GM21576 (cell line): Measurements from ENCODE around the gene SLC37A1.

Source experiments
- ATAC-seq: cut with Tn5 transposase; IDR thresholded peaks from one replicate; pipeline ENCODE4 v1.9.1; 2021; ENCODE audit warnings: mild to moderate bottlenecking, moderate library complexity; ENCODE audit not compliant: unreplicated experiment

Gene SLC37A1

DNA sequence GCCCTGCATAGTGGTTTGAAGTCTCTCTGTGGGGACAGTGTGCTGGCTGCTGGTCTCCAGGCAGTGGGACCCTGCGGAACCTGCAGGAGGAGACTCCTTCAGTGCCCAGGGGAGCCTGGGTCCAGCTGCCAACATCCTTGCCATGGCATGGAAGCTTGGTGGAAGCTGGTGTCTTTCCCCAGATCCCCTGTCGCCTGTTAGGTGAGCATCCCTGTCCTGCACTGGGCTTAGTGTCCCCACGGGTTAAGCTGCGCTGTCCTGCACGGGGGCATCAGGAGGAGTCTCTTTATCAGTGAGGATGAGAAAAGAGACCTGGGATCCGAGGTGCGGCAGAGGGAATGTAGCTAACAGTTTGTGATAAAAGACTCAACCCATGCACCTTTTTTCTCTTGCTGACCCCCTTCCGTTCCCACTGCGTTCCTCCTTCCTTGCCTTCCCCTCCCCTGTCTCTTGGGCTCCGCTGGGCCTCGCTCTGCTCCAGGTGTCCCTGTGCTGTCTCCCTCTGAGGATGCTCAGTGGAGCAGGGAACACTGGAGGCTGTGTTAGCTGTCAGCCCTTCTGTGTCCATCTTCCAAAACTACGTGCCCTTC is 59.3 kb downstream of the SLC37A1 start:
- no peak for ATAC-seq

DNA sequence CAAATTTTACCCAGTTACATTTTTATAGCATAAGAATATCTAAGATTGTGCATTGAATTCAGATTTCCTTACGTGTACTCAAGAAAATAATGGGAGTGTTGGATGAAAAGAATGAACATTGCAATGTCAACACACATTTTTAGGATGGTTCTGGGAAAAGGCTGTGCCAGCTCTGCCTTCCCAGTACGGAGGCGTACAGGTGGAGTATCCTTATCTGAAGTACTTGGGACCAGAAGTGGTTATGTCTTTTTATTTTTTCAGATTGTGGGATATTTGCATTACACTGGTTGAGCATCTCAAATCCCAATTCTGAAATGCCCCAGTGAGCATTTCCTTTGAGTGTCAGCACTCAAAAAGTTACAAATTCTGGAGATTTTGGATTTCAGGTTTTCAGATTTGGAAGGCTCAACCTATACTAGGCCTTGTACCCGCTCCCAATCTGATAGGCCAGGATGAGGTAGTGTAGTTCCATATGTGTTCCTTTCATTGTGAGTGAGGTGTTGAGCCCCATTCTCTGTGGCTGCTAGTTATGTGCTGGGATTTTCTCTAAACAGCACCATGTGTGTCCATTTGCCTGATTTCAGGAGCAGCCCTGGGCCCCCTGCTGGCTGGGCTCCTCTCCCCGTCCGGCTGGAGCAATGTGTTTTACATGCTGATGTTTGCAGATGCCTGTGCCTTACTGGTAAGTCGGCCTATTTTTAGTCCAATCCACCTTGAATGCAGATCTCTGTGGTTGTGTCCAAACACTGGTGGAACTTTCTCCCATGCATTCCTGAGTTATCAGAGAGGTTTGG is 60.8 kb downstream of the SLC37A1 start:
- no peak for ATAC-seq

- ATAC-seq, result no peak
Measured at GRCh38 chr21:42575111-42575510, 61.5 kb downstream of the SLC37A1 start.

DNA sequence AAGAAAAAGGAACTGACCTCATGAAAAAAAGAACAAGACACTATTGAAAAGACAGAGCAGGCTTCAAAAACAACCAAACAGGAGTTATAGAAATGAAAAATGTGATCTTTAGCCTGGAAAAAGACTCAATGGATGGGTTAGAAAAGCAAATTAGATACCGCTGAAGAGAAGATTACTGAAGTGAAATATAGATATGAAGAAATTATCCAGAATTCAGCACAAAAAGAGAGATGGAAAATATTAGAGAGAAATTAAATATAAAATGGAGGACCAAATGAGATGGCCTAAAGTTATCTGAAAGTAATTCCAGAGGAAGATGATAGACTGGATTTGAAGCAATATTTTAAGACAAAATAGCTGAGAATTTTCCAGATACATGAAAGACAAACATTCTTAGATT is 63.0 kb downstream of the SLC37A1 start:
- no peak for ATAC-seq

- ATAC-seq, result no peak
Measured at GRCh38 chr21:42578034-42578433, 64.4 kb downstream of the SLC37A1 start.

- ATAC-seq, result no peak
Measured at GRCh38 chr21:42578761-42579415, 65.2 kb downstream of the SLC37A1 start.

- no peak for ATAC-seq
Measured at GRCh38 chr21:42579456-42580075, 65.9 kb downstream of the SLC37A1 start.

DNA sequence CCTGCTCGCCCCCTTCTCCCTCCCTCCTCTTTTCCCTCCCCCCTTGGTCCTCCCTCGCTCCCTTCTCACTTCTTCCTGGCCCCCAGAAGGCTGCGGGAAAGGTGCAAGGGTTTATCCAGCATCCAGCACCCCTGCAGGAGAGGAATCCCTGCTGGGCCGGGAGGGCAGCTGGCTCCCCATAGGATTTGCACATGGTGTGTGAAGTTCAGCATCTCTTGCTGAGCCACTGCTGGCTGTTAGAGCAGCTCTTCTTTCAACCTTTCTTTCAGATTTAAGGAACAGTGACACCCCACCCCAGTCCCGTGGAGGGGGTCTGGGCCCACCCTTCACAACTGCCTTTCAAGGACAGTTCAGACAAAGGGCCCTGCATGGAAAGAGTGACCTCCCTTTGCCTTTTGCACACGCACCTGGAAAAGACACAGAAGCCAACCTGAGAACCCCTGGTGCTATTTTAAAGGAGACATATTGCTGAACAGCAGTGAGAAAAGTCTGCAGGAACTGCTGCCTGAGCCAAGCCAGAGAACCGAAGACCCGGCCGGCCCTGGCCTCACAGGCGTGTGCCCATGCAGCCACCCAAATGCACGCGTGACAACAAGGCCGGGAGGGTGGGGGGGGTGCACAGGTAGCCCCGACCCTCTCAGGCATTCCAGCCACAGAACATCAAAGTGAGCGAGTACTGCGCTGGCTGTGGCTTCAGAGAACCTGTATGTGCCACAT is 66.6 kb downstream of the SLC37A1 start:
- ATAC-seq, result no peak

- ATAC-seq, result no peak
Measured at GRCh38 chr21:42580793-42581321, 67.2 kb downstream of the SLC37A1 start.

DNA sequence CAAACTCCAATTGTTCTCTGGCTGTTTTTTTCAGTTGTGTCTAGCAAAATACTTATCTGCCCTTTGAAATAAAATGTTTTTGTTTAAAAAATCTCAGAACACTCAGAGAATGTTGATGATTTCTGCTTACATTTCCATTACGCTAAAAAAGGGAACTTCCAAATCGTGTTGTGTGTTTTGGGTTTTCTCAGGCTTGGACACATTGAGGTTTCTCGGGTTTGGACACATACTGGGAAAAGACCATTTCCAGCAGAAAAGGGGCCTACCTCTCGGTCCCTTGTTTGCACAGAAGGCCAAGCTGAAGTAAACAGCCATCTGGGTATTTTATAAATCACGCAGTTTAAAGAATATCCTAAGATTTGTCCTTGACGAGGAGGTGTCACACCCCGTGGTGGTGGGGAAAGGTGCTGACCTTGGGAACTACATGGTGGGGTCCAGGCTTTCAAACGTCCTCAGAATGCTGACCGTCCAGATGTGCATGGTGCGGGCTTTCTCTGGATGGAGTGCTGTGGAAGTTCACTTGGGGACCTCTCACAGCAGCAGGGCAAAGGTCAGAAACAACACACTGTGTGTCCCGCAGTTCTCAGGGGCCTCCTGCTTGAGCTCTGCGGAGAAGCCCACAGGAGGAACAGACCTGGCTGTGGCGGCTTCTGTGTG is 67.8 kb downstream of the SLC37A1 start:
- ATAC-seq, result no peak

DNA sequence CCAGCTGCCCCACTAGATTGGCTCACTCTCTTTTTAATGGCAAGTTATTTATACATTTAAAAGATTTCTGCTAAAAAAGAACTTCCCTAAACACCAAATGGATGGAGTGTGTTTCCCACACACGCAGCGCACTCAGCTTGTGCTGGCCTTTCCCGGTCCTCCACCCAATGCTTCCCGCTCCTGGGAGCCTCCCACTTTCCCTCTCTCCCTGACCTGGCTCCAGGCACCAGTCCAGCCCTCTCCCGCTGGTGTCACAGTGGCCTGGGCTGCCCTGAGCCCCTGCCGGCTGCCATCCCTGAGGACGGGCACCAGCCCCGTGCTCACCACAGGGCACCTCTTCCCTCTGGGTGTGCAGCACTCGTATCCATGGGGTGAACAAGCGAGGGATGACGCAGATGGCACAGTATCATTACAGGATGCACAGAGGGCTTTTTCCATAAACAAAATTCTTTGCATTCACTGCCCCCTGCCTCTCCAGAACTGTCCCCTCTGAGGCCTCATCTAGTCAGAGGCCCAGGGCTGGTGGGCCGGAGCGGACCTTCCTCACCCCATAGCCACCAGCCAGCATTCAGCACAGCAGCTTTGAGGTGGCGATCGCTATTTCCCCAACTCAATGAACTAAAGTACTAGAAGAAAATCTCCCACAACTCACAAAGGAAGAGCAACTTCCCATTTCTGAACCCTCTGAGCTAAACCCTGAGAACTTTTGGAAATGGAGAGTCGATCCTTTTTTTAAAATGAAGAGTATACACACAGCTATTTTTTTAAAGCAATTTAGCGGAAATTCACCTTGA is 68.5 kb downstream of the SLC37A1 start:
- ATAC-seq, result no peak

DNA sequence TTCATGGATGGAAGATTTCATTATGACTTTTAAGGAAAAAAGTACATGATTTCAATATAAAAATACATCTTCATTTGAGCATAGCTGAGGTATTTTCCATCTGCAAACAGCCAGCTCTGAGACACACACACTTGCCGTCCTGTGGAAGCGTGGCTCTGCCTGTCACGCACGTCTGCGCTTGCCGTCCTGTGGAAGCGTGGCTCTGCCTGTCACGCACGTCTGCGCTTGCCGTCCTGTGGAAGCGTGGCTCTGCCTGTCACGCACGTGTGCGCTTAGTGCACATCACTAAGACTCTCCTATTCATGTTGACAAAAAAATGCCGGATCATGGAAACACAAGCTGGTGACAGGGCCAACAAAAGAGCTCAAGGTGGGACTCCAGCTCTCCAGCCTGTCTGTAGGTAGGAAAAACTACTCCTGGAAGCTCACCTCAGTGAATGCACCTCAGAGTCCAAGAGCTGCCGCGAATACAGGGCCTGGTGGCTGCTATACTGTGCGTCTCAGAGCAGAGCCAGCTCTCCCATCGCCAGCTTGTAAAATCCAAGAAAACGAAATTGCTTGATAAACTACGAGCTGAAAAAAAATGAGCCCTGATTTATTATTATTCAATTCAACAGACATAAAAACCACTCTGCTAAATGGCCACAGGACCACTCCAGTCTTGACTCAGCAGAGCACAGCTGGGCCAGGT is 69.3 kb downstream of the SLC37A1 start:
- ATAC-seq, result no peak

GRCh38 chr21:42583477-42584295 is 70.0 kb downstream of the SLC37A1 start:
- no peak for ATAC-seq

DNA sequence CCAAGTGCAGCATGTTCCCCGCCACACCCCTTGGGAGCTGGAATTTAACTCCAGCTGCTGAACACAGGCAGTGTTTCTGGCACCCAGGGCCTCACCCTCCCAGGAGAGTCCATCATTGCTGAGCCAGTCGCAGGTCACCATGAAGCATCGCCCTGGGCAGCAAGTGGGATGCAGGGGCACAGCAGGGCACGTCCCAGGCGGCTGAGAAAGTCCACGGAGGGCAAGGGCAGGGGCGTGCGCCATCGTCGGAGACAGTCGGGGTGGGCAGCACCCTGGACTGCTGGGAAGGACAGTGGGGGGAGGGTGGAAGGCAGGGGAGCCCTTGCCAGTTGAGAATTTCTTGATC is 70.6 kb downstream of the SLC37A1 start:
- no peak for ATAC-seq

DNA sequence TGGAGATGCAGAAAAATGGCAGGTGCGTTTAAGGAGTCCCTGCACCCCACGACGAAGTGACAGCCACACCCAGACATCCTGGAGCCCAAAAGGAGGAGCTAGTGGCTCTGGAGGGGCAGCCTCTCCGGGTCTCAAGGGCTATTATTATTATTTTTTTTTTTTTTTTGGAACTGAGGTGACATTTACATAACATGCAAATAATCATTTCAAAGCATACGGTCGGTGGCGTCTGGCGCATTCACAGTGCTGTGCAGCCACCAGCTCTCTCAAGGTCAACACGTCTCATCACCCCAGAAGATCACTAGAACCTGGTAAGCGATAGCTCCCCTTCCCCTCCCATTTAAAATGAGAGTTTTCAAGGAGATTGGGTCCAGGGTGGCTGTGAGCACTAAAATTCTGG is 72.2 kb downstream of the SLC37A1 start:
- no peak for ATAC-seq

DNA sequence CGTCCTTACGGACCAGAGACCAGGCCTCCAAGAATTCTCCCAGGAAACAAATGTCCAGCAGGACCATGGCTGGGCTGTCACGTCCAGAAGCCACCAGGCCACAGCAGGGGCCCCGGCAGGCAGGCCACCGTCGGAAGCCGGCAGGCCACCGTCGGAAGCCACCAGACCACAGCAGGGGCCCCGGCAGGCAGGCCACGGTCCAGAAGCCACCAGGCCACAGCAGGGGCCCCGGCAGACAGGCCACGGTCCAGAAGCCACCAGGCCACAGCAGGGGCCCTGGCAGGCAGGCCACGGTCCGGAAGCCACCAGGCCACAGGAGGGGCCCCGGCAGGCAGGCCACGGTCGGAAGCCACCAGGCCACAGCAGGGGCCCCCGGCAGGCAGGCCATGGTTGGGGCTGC is 72.8 kb downstream of the SLC37A1 start:
- ATAC-seq, result no peak

DNA sequence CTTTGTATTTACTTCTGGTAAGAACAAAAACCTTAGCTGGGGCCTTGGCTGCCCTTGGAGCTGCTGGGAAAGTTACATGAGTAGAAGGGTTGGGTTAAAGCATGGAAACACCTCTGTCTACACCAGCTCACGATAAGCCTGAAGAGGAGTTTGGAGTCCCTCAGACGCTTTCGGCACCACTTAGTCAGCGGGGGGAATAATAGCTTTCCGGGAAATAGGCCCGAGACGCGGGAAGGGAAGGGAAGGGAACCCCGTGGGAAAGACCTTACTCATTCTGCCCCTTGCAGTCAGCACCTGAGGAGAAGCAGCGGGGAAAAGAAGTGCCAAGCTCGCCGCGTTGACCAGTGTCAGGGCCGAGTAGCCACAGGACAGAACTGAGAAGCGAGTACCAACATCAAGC is 73.4 kb downstream of the SLC37A1 start:
- no peak for ATAC-seq

GRCh38 chr21:42590431-42591131 is 76.9 kb downstream of the SLC37A1 start:
- ATAC-seq, result no peak
